Fibroblast of villous mesenchyme (primary cell): ENCODE data around the gene COL4A2. TPM values are rescaled to one million over a fixed set of nuclear protein-coding genes. Genes with fewer than 3 reads are reported as not detected.

ENCODE experiments used
- DNase-seq: peaks from one replicate; pipeline ENCODE4 v3.0.0-alpha.2; 2010; ENCODE audit warnings: low read depth
- H3K4me3 ChIP-seq: 2 replicates; pipeline ENCODE4 v1.5.1; 2011; ENCODE audit warnings: low read depth, mild to moderate bottlenecking, low read length
- total RNA-seq: library from RNA; depleted of rRNA; stranded (reverse); fragments of >200 nt; gene quantifications from 2 replicates; pipeline ENCODE4 v1.2.3, GENCODE V29; 2012
- TF ChIP-seq, protein P1 (sequence below): IDR thresholded peaks from 2 replicates; pipeline ENCODE4 v1.5.1; 2012; ENCODE audit warnings: low read depth, mild to moderate bottlenecking, low read length; ENCODE audit not compliant: insufficient read depth

Gene COL4A2
- total RNA-seq, 1 donor: 756 TPM

DNA sequence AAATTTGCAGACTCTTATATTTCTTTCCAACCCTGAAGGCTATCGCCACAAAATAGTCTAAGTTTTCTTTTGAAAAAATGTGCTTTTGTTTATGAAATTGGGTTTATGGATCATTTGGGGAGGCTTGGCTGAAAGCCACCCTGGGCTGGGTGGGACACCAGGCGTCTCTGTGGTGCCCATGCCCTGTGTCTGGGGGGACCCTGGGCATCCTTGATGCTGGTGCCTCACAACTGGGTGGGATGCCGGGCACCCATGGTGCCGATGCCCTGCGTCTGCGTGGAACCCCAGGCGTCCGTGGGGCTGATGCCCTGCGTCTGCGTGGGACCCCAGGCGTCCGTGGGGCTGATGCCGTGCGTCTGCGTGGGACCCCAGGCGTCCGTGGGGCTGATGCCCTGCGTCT is 149.5 kb downstream of the COL4A2 start:
- DNase-seq: no peak
- no peak overlapping the region for H3K4me3 ChIP-seq
- TF ChIP-seq, protein P1, sequence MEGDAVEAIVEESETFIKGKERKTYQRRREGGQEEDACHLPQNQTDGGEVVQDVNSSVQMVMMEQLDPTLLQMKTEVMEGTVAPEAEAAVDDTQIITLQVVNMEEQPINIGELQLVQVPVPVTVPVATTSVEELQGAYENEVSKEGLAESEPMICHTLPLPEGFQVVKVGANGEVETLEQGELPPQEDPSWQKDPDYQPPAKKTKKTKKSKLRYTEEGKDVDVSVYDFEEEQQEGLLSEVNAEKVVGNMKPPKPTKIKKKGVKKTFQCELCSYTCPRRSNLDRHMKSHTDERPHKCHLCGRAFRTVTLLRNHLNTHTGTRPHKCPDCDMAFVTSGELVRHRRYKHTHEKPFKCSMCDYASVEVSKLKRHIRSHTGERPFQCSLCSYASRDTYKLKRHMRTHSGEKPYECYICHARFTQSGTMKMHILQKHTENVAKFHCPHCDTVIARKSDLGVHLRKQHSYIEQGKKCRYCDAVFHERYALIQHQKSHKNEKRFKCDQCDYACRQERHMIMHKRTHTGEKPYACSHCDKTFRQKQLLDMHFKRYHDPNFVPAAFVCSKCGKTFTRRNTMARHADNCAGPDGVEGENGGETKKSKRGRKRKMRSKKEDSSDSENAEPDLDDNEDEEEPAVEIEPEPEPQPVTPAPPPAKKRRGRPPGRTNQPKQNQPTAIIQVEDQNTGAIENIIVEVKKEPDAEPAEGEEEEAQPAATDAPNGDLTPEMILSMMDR: no peak

DNA sequence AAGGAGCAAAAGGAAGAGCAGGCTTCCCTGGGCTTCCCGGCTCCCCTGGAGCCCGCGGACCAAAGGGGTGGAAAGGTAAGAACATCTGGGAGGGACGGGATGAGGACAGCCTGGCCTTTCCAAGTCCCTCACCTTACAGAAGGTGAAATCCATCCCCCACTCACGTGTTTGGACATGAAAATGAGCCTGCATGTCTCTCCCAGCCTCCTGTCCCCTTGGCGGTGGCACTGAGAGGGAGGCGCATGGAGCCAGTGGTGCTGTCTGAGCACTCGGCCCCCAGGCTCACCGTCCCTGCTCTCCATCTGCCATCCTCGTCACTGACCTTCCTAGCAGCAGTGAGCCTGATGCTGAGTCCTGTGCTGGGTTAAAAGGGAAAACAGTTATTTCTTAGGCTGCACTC is 150.3 kb downstream of the COL4A2 start:
- DNase-seq: no peak
- TF ChIP-seq, protein P1: no peak
- H3K4me3 ChIP-seq: no peak overlapping the region

DNA sequence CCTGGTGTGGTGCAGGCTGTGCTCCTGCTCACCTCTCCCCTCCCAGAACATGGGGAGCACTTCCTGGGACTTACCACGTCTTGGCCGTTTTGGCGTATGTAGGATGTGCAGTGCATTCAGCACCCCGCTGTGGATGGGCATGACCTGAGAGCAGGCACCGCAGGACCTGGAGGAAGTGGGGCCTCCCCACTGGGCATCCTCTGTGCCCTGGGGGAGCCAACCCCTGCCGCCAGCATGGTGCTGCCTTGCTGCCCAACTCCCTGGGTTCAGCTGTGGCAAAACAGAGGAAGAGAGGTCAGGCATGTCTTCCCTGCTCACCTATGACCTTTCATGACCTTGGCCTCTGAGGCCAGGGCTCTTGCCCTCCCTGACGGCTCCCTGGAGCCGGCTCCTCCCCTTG is 150.9 kb downstream of the COL4A2 start:
- no peak overlapping the region for H3K4me3 ChIP-seq
- TF ChIP-seq, protein P1: no peak
- DNase-seq: no peak

DNA sequence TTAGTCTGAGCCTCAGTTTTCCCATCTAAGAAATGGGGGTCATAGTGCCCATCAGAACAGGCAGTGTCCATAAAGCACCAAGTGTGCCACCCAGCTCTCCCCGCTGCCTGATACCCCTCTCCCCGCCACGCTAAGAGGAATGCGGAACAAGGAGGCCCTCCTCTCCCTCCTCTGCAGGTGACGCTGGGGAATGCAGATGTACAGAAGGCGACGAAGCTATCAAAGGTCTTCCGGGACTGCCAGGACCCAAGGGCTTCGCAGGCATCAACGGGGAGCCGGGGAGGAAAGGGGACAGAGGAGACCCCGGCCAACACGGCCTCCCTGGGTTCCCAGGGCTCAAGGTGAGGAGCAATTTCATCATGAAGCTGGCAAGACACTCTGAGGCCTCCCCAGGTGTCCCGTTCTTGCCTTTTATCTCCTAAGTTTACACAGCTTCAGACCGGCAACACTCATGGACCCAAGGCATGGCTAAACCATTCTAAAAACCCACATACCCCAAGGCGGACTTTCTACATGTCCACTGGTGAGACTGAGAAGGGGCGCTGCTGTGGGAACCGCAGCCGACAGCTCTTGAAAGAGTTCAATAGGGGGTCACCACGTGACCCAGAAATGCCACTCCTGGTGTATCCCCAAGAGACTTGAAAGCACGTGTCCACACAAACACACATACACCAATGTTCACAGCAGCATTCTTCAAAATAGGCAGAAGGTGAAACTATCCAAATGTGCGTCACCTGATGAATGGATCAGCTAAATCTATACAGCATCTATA is 151.7 kb downstream of the COL4A2 start:
- DNase-seq: no peak
- TF ChIP-seq, protein P1: no peak
- no peak overlapping the region for H3K4me3 ChIP-seq

DNA sequence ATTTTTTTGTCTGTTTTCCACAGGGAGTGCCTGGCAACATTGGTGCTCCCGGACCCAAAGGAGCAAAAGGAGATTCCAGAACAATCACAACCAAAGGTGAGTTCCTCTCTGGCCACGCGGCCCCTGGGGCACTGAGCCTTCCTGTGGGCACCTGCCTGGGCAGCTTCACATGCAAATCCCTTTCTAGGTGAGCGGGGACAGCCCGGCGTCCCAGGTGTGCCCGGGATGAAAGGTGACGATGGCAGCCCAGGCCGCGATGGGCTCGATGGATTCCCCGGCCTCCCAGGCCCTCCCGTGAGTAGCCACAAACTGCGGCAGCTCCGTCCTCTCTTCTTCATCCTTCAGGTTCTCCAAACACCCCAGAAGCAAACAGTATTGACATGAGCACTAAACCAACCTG is 155.0 kb downstream of the COL4A2 start:
- no peak overlapping the region for H3K4me3 ChIP-seq
- TF ChIP-seq, protein P1: no peak
- DNase-seq: no peak

DNA sequence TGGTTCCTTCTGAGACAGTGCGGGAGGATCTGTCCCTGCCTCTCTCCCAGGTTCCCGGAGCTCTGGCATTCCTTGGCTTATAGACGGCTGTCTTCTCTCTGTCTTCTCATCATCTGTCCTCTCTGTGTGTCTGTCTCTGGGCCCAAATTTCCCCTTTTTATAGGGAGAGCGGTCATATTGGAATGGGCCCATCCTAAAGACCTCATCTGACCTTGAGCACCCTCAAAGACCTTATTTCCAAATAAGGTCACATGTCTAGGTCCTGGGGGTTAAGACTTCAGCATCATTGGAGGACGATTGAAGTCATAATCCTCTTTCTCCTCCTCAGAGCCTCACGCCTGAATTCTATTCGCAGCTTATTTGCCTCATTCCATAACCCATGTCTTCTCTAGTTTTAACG is 156.1 kb downstream of the COL4A2 start:
- H3K4me3 ChIP-seq: no peak overlapping the region
- TF ChIP-seq, protein P1: no peak
- DNase-seq: no peak
